Endothelial cell (in vitro differentiated cells): ENCODE measurements around the gene CTNNA1. TPM values are rescaled to one million over a fixed set of nuclear protein-coding genes. Genes with fewer than 3 reads are reported as not detected.

Experiments used
- DNase-seq: peaks from one replicate; pipeline ENCODE4 v3.0.0; 2021; ENCODE audit warnings: low spot score
- H3K27ac Mint-ChIP-seq: one replicate; pipeline ENCODE4 v1.8.0; 2021; ENCODE audit warnings: mixed read lengths, inconsistent platforms; ENCODE audit not compliant: unreplicated experiment
- H3K27me3 Mint-ChIP-seq: one replicate; pipeline ENCODE4 v1.8.0; 2021; ENCODE audit warnings: mild to moderate bottlenecking, moderate library complexity, mixed read lengths, inconsistent platforms; ENCODE audit not compliant: unreplicated experiment
- H3K36me3 Mint-ChIP-seq: one replicate; pipeline ENCODE4 v1.8.0; 2021; ENCODE audit warnings: mild to moderate bottlenecking, low read depth, mixed read lengths, inconsistent platforms; ENCODE audit not compliant: unreplicated experiment
- H3K4me1 Mint-ChIP-seq: one replicate; pipeline ENCODE4 v1.8.0; 2021; ENCODE audit warnings: mild to moderate bottlenecking, mixed read lengths, inconsistent platforms; ENCODE audit not compliant: unreplicated experiment
- H3K4me3 Mint-ChIP-seq: one replicate; pipeline ENCODE4 v1.8.0; 2021; ENCODE audit warnings: mild to moderate bottlenecking, mixed read lengths, inconsistent platforms; ENCODE audit not compliant: unreplicated experiment
- H3K9me3 Mint-ChIP-seq: one replicate; pipeline ENCODE4 v1.8.0; 2021; ENCODE audit warnings: mixed read lengths, inconsistent platforms; ENCODE audit not compliant: unreplicated experiment
- CTCF ChIP-seq: fragments of 200-600 bp; sonication (generic); IDR thresholded peaks from one replicate; pipeline ENCODE4 v1.5.0; 2021; ENCODE audit warnings: antibody characterized with exemption; ENCODE audit not compliant: unreplicated experiment
- total RNA-seq: library from RNA; stranded (reverse); fragmentation: NEBNext Ultra II Directional; extraction: Animal tissue kit (Norgen Biotek cat#: 25700); gene quantifications from one replicate; pipeline ENCODE4 v1.2.1, GENCODE V29; 2021; ENCODE audit not compliant: unreplicated experiment

CTNNA1 gene
- total RNA-seq, 1 donor from 2014 or later, result 521 TPM

- no peaks in the 10 kb centered on the region for H3K9me3 Mint-ChIP-seq
- peaks cover 19% of the 10 kb centered on the region for H3K27me3 Mint-ChIP-seq
- peak overlapping the region; percentile 28 for H3K4me3 Mint-ChIP-seq
- peaks cover 58% of the 10 kb centered on the region for H3K36me3 Mint-ChIP-seq
- DNase-seq, result no peak
- peak overlapping the region; percentile 81 for H3K27ac Mint-ChIP-seq
- peaks cover 54% of the 10 kb centered on the region for H3K4me1 Mint-ChIP-seq
- TF ChIP-seq CTCF, result no peak
Measured at GRCh38 chr5:138903130-138903775, 150.0 kb downstream of the CTNNA1 start.

- Mint-ChIP-seq H3K4me1 (peaks cover 43% of the 10 kb centered on the region), H3K9me3 (no peaks in the 10 kb centered on the region), H3K27ac (no peak overlapping the region), H3K4me3 (no peak overlapping the region), H3K36me3 (peaks cover 58% of the 10 kb centered on the region), H3K27me3 (peaks cover 26% of the 10 kb centered on the region)
- DNase-seq, result no peak
- TF ChIP-seq CTCF, result no peak
Measured at GRCh38 chr5:138905541-138905940, 152.3 kb downstream of the CTNNA1 start.

GRCh38 chr5:138909734-138910133, 156.5 kb downstream of the CTNNA1 start:
- no peak for DNase-seq
- Mint-ChIP-seq H3K4me1 (peaks cover 20% of the 10 kb centered on the region), H3K36me3 (peaks cover 38% of the 10 kb centered on the region), H3K4me3 (peak overlapping the region; percentile 60), H3K9me3 (no peaks in the 10 kb centered on the region), H3K27me3 (peaks cover 19% of the 10 kb centered on the region), H3K27ac (no peak overlapping the region)
- TF ChIP-seq CTCF, result no peak

- peaks cover 41% of the 10 kb centered on the region for H3K36me3 Mint-ChIP-seq
- TF ChIP-seq CTCF, result no peak
- H3K27ac Mint-ChIP-seq, result peak overlapping the region; percentile 89
- H3K9me3 Mint-ChIP-seq, result no peaks in the 10 kb centered on the region
- no peak overlapping the region for H3K4me3 Mint-ChIP-seq
- H3K4me1 Mint-ChIP-seq, result peaks cover 20% of the 10 kb centered on the region
- H3K27me3 Mint-ChIP-seq, result peaks cover 19% of the 10 kb centered on the region
- DNase-seq, result no peak
Measured at GRCh38 chr5:138910546-138911185, 157.4 kb downstream of the CTNNA1 start.

- H3K27ac Mint-ChIP-seq, result peak overlapping the region; percentile 11
- H3K36me3 Mint-ChIP-seq, result peaks cover 33% of the 10 kb centered on the region
Measured at GRCh38 chr5:138911441-138911840, 158.2 kb downstream of the CTNNA1 start.

More at GRCh38 chr5:138911441-138911840, 158.2 kb downstream of the CTNNA1 start:
- Mint-ChIP-seq H3K4me1 (peaks cover 20% of the 10 kb centered on the region), H3K4me3 (no peak overlapping the region), H3K27me3 (peaks cover 16% of the 10 kb centered on the region), H3K9me3 (no peaks in the 10 kb centered on the region)
- no peak for DNase-seq
- TF ChIP-seq CTCF, result no peak
